Heart left ventricle (tissue), 16 donors: ENCODE results near the gene PPAN. TPM values are rescaled to one million over a fixed set of nuclear protein-coding genes. Genes with fewer than 3 reads are reported as not detected.

Source experiments
- ATAC-seq, 4 donors: fragments of 200-7000 bp; cut with Tn5 transposase; one replicate each; pipeline ENCODE4 v1.9.1; 2020 to 2022; ENCODE audit warnings: moderate library complexity in 4 of 4, mild to moderate bottlenecking in 3 of 4, moderate number of reproducible peaks in 1 of 4
- DNase-seq, 5 donors: peaks; one replicate each; pipeline ENCODE4 v3.0.0-alpha.2; 2020
- H3K27ac ChIP-seq, 12 donors: fragments of 200-600 bp; sonication (generic) in 4 of 12; one replicate each; pipeline versions ENCODE4 v1.5.0 to v1.8.0; 2016 to 2022; ENCODE audit warnings: mild to moderate bottlenecking in 2 of 12
- H3K27me3 ChIP-seq, 9 donors: fragments of 200-600 bp; sonication (generic) in 2 of 9; one replicate each; pipeline versions ENCODE4 v1.5.1 to v1.8.0; 2016 to 2022; ENCODE audit warnings: mild to moderate bottlenecking in 3 of 9
- H3K36me3 ChIP-seq, 9 donors: fragments of 200-600 bp; sonication (generic) in 2 of 9; one replicate each; pipeline versions ENCODE4 v1.5.0 to v1.8.0; 2018 to 2022; ENCODE audit warnings: mild to moderate bottlenecking in 2 of 9
- H3K4me1 ChIP-seq, 12 donors: fragments of 200-600 bp; sonication (generic) in 4 of 12; one replicate each; pipeline versions ENCODE4 v1.5.0 to v1.8.0; 2016 to 2022; ENCODE audit warnings: mild to moderate bottlenecking in 3 of 12
- H3K4me3 ChIP-seq, 12 donors: fragments of 200-600 bp; sonication (generic) in 4 of 12; one replicate each; pipeline versions ENCODE4 v1.5.0 to v1.8.0; 2017 to 2022; ENCODE audit warnings: mild to moderate bottlenecking in 9 of 12, moderate library complexity in 4 of 12
- H3K9me3 ChIP-seq, 12 donors: fragments of 200-600 bp; sonication (generic) in 4 of 12; one replicate each; pipeline versions ENCODE4 v1.5.0 to v1.8.0; 2016 to 2022; ENCODE audit warnings: mild to moderate bottlenecking in 1 of 12
- POLR2A ChIP-seq, 2 donors: fragments of 450-650 bp; IDR thresholded peaks; one replicate each; pipeline ENCODE4 v1.6.1; 2017; ENCODE audit warnings: antibody characterized with exemption in 2 of 2, mild to moderate bottlenecking in 2 of 2, moderate library complexity in 2 of 2
- WGBS, 4 donors: extraction: QIAGEN DNeasy Blood & Tissue Kit in 2 of 4; methylation state at CpG; one replicate each; pipeline versions ENCODE4 v1.1.5 to v1.1.7; 2013 to 2018; 5-methylcytosine and 5-hydroxymethylcytosine counted together
- intact Hi-C, 10 donors: fragments of 100-400 bp; cut with DNase I; formaldehyde crosslinking; loops; one replicate each; pipeline versions ENCODE4 v1.11.1 to v1.14.2; 2022
- polyA plus RNA-seq, 2 donors: library from polyadenylated mRNA; stranded (reverse); fragments of 200-250 nt; gene quantifications; one replicate each; pipeline ENCODE4 v1.2.3, GENCODE V29; 2013
- total RNA-seq, 9 donors: library from RNA; depleted of rRNA in 2 of 9; stranded (reverse); fragments of >200 nt in 2 of 9; fragmentation: NEBNext Ultra II Directional in 3 of 9; extraction: Animal tissue kit (Norgen Biotek cat#: 25700) in 3 of 9; gene quantifications; one replicate each; pipeline versions ENCODE4 v1.1.0 to v1.2.4, GENCODE V29; 2016 to 2023
- TF ChIP-seq, protein P1 (sequence below), 12 donors: fragments of 200-600 bp; sonication (generic) in 4 of 12; IDR thresholded peaks; one replicate each; pipeline versions ENCODE4 v1.5.0 to v1.8.0; 2018 to 2022; ENCODE audit warnings: antibody characterized with exemption in 12 of 12, mild to moderate bottlenecking in 5 of 12
- donor health status: ischemic (EF 13 %, LVEDD 7.1; RV severe dilation, severe dysfunction).
- donor health status: healthy with polysubstance abuse.
- donor health status: DM: no; HTN: yes; CAD: no.
- donor health status: DM: no; HTN: no; CAD: no.
- donor health status: ischemic (EF 25% LVEDD 6.9; RV normal size, moderate dysfunction).
- donor health status: ischemic (EF 25% LVEDD 5.7; RV mildly dilated, moderate dysfunction).
- donor health status: healthy.
- donor health status: DM: yes; HTN: yes; CAD: no.
- donor health status: ischemic (EF 35%, LVEDD 5.7; RV mildly dilated, moderate dysfunction).
- donor health status: nonischemic (EF 11% LVEDD 7.7; RV severe dilation, severe dysfunction).
- donor health status: DM: yes; HTN: yes; CAD: no.
- donor health status: PGD.
- donor health status: ischemic (EF 29% LVEDD 5.4; RV normal size, mild dysfunction).
- donor health status: nonischemic (EF 23%, LVEDD 6.1; RV moderate dilation, normal function).

PPAN gene
- total and polyA plus RNA-seq, 11 donors: 16.3 to 41.4 (median 22.5) TPM

DNA sequence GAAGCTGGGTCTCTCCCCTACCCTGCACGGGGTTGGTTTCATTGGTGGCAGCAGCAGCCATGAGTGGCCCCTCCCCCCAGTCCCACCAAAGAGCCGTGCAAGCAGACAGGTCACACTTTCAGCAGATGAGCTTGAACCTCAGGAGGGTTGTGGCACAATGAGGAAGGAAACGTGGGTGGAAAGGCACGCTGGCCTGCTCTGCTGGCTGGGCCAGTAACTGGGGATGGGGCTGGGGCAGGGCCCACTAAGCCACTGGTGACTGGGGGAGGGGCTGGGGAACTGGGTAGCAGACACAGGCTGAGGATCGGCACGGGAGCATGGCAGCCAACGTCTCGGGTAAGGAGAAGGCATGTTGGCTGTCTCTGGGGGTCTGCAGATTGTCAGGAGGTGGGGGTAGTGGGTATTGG, 5.2 kb downstream of the PPAN start, which contains the start of gene P2RY11:
TSS of gene P2RY11 (plus strand) at position 289 of the 407 bp plus-strand sequence. CDS start at position 318, 29 bp downstream.
- H3K9me3 ChIP-seq: no peaks in the 10 kb centered on the region
- intact Hi-C loops: loop anchor here in 7 of 10 donors (5.0 to 10.0 kb wide), 5 partner anchors 133 to 273 kb away; partner anchors contain the start of genes MRPL4 (in 2 of the 7), OLFM2 (in 2 of the 7) and TYK2 (in 1 of the 7)
- no peak for TF ChIP-seq POLR2A (IDR thresholded peaks at IDR 0.05)
- TF ChIP-seq, protein P1, sequence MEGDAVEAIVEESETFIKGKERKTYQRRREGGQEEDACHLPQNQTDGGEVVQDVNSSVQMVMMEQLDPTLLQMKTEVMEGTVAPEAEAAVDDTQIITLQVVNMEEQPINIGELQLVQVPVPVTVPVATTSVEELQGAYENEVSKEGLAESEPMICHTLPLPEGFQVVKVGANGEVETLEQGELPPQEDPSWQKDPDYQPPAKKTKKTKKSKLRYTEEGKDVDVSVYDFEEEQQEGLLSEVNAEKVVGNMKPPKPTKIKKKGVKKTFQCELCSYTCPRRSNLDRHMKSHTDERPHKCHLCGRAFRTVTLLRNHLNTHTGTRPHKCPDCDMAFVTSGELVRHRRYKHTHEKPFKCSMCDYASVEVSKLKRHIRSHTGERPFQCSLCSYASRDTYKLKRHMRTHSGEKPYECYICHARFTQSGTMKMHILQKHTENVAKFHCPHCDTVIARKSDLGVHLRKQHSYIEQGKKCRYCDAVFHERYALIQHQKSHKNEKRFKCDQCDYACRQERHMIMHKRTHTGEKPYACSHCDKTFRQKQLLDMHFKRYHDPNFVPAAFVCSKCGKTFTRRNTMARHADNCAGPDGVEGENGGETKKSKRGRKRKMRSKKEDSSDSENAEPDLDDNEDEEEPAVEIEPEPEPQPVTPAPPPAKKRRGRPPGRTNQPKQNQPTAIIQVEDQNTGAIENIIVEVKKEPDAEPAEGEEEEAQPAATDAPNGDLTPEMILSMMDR (IDR thresholded peaks at IDR 0.05): no peak
- H3K36me3 ChIP-seq: peaks cover 7 to 71% (median 65%) of the 10 kb centered on the region in 9 donors
- no peaks in the 10 kb centered on the region for H3K27me3 ChIP-seq
- DNase-seq (peak in 1 of 5 donors; percentile 66), ATAC-seq (no peak)
- H3K4me3 ChIP-seq: peak within 1 kb of the TSS in 1 of 12 donors; percentile 40
- peak within 1 kb of the TSS in 1 of 12 donors; percentile 86 for H3K27ac ChIP-seq
- H3K4me1 ChIP-seq: peaks cover 0 to 50% (median 11%) of the 10 kb centered on the region in 12 donors
- 63 to 74% (median 65%) methylated on average over 8 of the region's 8 CpGs for WGBS, 4 donors

DNA sequence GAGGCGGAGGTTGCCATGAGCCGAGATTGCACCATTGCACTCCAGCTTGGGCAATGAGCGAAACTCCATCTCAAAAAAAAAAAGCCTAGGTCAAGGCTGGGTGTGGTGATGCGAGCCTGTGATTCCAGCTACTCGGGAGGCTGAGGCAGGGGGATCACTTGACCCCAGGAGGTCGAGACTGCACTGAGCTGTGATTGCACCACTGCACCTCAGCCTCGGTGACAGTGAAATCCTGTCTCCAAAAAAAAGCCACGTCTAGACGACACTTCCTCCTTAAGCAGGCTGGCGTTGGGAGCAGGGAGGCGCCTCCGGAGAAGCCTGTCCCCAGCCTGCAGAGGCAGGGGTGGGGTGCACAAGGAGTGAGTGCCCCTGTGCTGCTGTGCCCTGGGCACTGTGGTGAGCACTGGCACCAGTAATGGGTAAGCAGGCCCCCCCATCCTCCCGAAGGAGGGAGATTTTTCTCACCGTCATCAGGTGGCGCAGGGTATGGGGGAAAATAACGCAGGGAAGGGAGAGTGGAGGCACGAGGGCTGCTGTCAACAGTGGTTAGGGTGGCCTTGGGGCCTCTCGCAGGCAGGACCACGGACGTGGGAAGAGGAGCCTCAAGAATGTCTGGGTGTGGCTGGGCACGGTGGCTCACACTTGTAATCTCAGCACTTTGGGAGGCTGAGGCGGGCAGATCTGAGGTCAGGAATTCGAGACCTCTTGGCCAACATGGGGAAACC, 6.0 kb downstream of the PPAN start:
- intact Hi-C loops: loop anchor here in 7 of 10 donors (5.0 to 10.0 kb wide), 5 partner anchors 133 to 273 kb away; partner anchors contain the start of genes MRPL4 (in 2 of the 7), OLFM2 (in 2 of the 7) and TYK2 (in 1 of the 7)
- Histone ChIP-seq H3K9me3 (no peaks in the 10 kb centered on the region), H3K4me1 (peaks cover 0 to 42% (median 4%) of the 10 kb centered on the region in 12 donors), H3K27ac (peak overlapping the region in 1 of 12 donors; percentile 86), H3K36me3 (peaks cover 7 to 79% (median 72%) of the 10 kb centered on the region in 9 donors), H3K27me3 (no peaks in the 10 kb centered on the region), H3K4me3 (peak overlapping the region in 1 of 12 donors; percentile 40)
- no peak for DNase-seq
- WGBS, 4 donors: 53 to 64% (median 61%) methylated on average over 19 to 23 of the region's 23 CpGs
- TF ChIP-seq, protein P1 (IDR thresholded peaks at IDR 0.05): no peak
- no peak for TF ChIP-seq POLR2A (IDR thresholded peaks at IDR 0.05)
- peak in 3 of 4 donors; percentile 3 to 7 (median 7) for ATAC-seq

DNA sequence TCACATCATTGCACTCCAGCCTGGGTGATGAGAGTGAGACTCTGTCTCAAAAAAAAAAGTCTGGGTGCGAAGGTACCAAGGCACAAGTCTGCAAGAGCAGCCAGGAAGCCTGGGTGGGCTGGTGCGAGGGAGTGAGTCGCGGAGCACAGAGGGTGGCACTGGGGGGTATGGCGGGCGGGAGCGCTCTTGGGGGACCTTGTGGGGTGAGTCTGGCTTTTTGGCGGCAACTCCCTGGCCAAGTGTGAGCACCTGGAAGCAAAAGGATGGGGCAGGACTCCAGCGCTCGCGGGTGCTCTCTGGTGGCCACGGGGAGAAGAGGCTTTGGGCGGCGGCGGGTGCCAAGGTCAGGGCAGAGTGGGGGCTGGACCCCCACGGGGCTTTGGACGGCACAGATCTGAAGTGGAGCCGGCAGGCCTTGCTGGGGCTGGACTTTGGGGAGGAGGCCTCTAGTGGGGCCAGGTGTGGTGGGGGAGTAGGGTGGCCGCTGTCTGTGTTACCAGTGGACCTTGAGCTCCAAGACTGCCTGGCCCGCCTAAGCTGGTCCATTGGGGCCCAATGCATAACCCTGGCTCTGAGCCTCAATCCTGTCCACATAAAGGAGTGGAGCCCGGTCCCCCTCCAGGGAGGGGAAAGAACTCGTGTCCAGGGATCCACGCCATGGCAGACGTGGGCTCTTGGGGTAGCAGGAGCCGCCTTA, 6.9 kb downstream of the PPAN start:
- WGBS, 4 donors: 28 to 37% (median 29%) methylated on average over 14 to 25 of the region's 25 CpGs
- peak in 1 of 5 donors; percentile 71 for DNase-seq
- Histone ChIP-seq H3K36me3 (peaks cover 7 to 79% (median 72%) of the 10 kb centered on the region in 9 donors), H3K9me3 (no peaks in the 10 kb centered on the region), H3K27me3 (no peaks in the 10 kb centered on the region), H3K4me3 (peak overlapping the region in 1 of 12 donors; percentile 40), H3K27ac (peak overlapping the region in 1 of 12 donors; percentile 86), H3K4me1 (peaks cover 0 to 37% (median 0%) of the 10 kb centered on the region in 12 donors)
- ATAC-seq: peak in 3 of 4 donors; percentile 8 to 37 (median 34)
- intact Hi-C loops: loop anchor here in 7 of 10 donors (5.0 to 10.0 kb wide), 5 partner anchors 132 to 272 kb away; partner anchors contain the start of genes MRPL4 (in 2 of the 7), OLFM2 (in 2 of the 7) and TYK2 (in 1 of the 7)
- TF ChIP-seq, protein P1 (IDR thresholded peaks at IDR 0.05): peak; percentile 34 to 60 (median 46)
- TF ChIP-seq POLR2A (IDR thresholded peaks at IDR 0.05): no peak
